Measurements from ENCODE around the gene RNPS1.
A peak's percentile ranks its signal among the peaks of the same experiment; 100 is the strongest.
"Not testable (repeated sequence)": the region's sequence is repeated elsewhere in the genome, so short reads cannot be mapped to it uniquely, and the experiment has no call there.

RNPS1 gene

GRCh38 chr16:2253293-2253692 is 14.6 kb downstream of the RNPS1 start:
- DNase-seq = no peak

- DNase-seq = no peak
These were observed 15.1 kb downstream of the RNPS1 start for GRCh38 chr16:2252806-2253148.

GRCh38 chr16:2251296-2252111 is 16.4 kb downstream of the RNPS1 start, which contains the start of gene ECI1:
TSS of gene ECI1 (minus strand) at chr16:2251587. CDS start at chr16:2251566, 21 bp downstream.
- peak; percentile 67 for DNase-seq

DNA sequence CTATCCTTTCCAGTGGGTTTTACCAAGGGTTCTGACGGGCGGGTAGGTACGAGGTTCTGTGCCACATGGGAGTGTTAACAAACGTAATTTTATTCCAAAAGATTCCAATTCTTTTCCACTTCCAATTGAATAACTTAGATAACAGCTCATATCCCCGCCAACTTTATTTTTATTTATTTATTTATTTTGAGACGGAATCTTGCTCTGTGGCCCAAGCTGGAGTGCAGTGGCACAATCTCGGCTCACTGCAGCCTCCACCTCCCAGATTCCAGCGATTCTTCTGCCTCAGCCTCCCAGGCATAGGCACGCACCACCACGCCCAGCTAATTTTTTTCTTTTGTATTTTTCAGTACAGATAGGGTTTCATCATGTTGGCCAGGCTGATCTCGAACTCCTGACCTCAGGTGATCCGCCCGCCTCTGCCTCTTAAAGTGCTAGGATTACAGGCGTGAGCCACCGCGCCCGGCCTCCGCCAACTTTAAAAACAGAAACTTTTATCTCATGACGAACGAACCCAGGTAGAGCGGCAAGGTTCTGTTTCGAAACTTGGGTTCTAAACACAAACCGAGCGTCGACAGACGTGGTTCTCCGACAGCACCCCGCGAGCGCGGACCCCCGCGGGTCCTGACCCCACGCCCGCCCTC is 17.2 kb downstream of the RNPS1 start:
- peak; percentile 19 for DNase-seq

DNA sequence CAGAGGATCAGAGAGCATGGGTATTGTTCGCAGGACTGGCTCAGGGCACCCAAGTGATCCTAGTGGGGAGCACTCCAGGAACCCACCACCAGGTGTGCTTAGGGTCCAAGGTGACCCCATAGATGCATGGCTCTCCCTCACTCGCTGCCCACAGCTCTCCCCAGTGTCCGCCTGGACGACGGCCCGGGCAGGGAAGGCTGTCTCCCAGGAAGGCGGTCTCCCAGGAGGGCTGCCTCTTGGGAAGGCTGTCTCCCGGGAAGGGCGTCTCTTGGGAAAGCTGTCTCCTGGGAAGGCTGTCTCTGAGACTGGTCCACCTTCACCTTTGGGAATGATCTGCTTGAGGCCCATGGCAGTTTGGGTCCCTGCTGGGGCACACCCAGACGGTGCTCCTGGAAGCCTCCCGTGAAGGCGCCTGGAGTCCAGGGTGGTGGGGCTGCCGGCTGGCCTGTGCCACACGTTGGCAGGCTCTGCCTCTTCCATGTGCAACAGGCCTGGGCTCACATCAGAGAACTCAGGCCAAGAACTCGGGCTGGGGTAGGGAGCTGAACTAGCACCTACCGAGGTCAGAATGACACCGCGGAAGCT is 21.5 kb downstream of the RNPS1 start:
- DNase-seq = no peak

GRCh38 chr16:2244926-2245795 is 22.8 kb downstream of the RNPS1 start:
- DNase-seq = no peak

GRCh38 chr16:2244301-2244700 is 23.6 kb downstream of the RNPS1 start:
- DNase-seq = no peak

DNA sequence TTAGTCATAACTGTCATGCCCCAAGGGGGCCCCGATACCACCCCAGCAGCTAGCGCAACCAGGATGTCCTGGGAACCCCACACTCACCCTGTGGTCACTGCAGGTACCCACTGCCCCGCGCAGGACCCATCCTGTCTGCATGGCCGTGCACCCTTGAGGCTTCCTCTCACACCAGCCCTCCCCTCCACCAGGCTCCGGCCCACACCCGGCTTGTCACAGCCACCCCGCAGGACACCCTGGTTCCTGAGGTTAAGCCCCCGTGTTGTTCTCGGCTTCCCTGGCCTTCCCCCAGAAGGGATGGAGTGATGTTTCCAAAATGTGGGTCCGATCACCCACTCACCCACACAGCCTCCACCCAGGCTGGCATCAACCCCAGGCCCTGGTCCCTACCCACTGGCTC is 24.1 kb downstream of the RNPS1 start:
- DNase-seq = no peak

- no peak for DNase-seq
These were observed 24.8 kb downstream of the RNPS1 start for GRCh38 chr16:2243031-2243528.

DNA sequence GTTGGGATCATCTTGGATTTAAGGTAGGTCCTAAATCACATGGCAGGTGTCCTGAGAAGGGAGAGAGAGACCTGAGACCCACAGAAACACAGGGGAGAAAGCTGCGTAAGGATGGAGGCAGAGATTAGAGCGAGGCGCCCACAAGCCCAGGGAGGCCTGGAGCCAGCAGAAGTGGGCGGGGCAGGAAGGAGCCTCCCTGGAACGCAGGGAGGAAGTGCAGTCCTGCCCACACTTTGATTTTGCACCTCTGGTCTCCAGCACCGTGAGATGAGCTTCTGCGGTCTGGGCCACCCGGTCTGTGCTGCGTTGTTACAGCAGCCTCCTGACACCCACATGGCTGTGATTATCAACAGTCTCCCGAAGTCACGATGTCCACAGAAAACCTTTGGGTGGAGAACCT is 25.3 kb downstream of the RNPS1 start:
- no peak for DNase-seq

GRCh38 chr16:2240331-2240730 is 27.6 kb downstream of the RNPS1 start:
- not testable (repeated sequence) for DNase-seq

DNA sequence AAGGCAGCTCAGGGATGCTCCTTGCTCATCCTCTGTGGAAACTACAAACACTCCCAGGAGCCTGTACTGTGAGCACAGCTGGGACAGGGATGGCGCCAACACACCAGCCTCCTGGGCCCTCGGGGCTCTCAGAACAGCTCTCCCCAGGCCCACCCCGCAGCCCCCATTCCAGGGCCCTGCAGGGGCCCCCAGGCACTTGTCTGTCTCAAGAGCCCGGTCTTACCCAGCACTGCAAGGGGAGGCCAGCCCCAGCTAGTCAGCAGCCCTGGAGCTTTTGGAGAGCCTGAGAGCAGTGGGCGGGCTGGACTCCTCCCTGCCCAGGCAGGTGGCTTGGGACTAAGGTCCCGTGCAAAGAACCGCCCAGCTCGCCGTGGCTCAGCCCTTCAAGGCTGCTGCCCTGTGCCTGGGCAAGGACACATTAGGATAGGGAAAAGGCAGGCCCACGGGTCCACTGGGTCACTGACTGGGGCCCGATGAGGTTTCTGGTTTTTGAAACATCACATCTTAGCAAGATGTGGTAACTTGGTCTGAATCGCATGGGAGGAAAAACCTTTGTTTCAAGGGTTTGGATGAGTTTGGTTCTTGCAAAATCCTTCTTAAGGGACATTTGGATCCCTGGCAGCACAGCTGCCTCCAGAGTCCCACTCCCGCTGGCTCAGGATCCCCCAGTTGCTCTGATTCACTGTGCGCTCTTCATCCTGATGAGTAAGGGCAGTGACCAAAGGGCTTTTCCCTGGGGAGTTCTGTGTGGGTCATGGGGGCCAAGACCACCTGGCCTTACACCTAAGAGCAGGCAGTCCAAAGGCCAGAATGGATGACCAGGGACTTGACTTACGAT is 28.9 kb downstream of the RNPS1 start:
- no peak for DNase-seq

GRCh38 chr16:2238150-2238837 is 29.6 kb downstream of the RNPS1 start:
- DNase-seq = no peak

- DNase-seq = no peak
These were observed 30.3 kb downstream of the RNPS1 start for GRCh38 chr16:2237493-2238149.

- no peak for DNase-seq
These were observed 30.8 kb downstream of the RNPS1 start for GRCh38 chr16:2237102-2237482.

DNA sequence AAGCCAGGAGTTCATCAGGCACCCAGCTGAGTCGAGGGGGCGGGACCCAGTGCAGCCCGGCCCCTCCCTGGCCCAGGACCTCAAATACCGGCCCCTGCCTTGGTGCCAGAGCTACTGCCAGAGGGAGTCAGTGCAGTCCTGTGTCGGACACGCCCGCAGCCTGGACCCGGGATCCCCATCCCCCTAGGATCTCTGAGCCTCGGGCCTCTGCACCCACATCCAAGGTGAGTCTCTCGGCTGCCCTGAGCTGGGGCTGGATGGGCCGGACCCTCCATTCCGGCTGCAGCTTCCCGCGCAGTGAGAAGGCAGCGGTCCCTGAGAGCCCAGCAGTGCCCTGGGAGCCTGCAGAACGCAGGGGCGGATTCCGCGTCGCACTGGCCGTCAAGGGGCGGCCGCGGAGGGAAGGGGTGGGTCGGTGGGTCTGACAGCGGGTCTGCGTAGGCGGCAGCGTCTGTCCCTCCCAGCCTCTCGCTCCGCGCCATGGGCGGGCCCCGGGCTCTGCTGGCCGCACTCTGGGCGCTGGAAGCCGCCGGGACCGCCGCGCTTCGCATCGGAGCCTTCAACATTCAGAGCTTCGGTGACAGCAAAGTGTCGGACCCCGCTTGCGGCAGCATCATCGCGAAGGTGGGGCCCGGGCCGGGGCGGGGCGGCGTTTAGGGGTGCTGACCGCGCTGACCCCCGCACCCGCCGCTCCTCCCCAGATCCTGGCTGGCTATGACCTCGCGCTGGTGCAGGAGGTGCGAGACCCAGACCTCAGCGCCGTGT is 31.4 kb downstream of the RNPS1 start, which contains the start of gene DNASE1L2:
Gene DNASE1L2 (plus strand): TSS at position 108 of the 765 bp plus-strand sequence. CDS start 373 bp downstream, at position 481.
- DNase-seq = no peak

- DNase-seq = no peak
These were observed 32.1 kb downstream of the RNPS1 start for GRCh38 chr16:2235695-2236336.

- DNase-seq = no peak
These were observed 32.7 kb downstream of the RNPS1 start for GRCh38 chr16:2235234-2235651.

- DNase-seq = no peak
These were observed 33.1 kb downstream of the RNPS1 start for GRCh38 chr16:2234813-2235170.
